CD8-positive, alpha-beta memory T cell (primary cell): ENCODE measurements around the gene CARS1. TPM values are rescaled to one million over a fixed set of nuclear protein-coding genes. Genes with fewer than 3 reads are reported as not detected.
"Not testable (repeated sequence)": the region's sequence is repeated elsewhere in the genome, so short reads cannot be mapped to it uniquely, and the experiment has no call there.

Source experiments
- CTCF ChIA-PET: fragments of 350-600 bp; sonication (Branson Sonifier 250); formaldehyde crosslinking; loops from one replicate; lab custom pipeline; 2021; ENCODE audit warnings: antibody characterized with exemption; lab: Charles Lee
- POLR2A ChIA-PET: fragments of 350-600 bp; sonication (Branson Sonifier 250); formaldehyde crosslinking; loops from one replicate; lab custom pipeline; 2021; ENCODE audit warnings: antibody characterized with exemption; lab: Charles Lee
- DNase-seq, 5 donors: peaks; one replicate each; pipeline versions ENCODE4 v3.0.0 to v3.0.0-alpha.2; 2020 to 2022; ENCODE audit warnings: mixed read lengths in 1 of 5
- H3K27ac ChIP-seq: one replicate; pipeline ENCODE4 v1.7.0; 2013; ENCODE audit warnings: low read depth, mild to moderate bottlenecking, low read length, moderate library complexity
- H3K27me3 ChIP-seq: 2 replicates; pipeline ENCODE4 v1.7.0; 2013; ENCODE audit warnings: low read length, mild to moderate bottlenecking; ENCODE audit not compliant: insufficient read depth, poor library complexity, severe bottlenecking
- H3K36me3 ChIP-seq: 2 replicates; pipeline ENCODE4 v1.7.0; 2013; ENCODE audit warnings: mild to moderate bottlenecking, low read length, moderate library complexity; ENCODE audit not compliant: insufficient read depth
- H3K4me1 ChIP-seq: 2 replicates; pipeline ENCODE4 v1.7.0; 2013; ENCODE audit warnings: mild to moderate bottlenecking, low read length, moderate library complexity; ENCODE audit not compliant: insufficient read depth
- H3K4me3 ChIP-seq: 2 replicates; pipeline ENCODE4 v1.7.0; 2013; ENCODE audit warnings: mild to moderate bottlenecking, low read length
- H3K9me3 ChIP-seq: 2 replicates; pipeline ENCODE4 v1.7.0; 2013; ENCODE audit warnings: mild to moderate bottlenecking, low read length
- H3K27ac Mint-ChIP-seq, 8 donors: one replicate each; pipeline ENCODE4 v1.8.0; 2020 to 2021; ENCODE audit warnings: mixed read lengths in 8 of 8, mild to moderate bottlenecking in 6 of 8, inconsistent platforms in 3 of 8, moderate library complexity in 3 of 8
- H3K27me3 Mint-ChIP-seq, 2 donors: one replicate each; pipeline ENCODE4 v1.8.0; 2020 to 2021; ENCODE audit warnings: mixed read lengths in 2 of 2, mild to moderate bottlenecking in 1 of 2, moderate library complexity in 1 of 2
- H3K36me3 Mint-ChIP-seq, 3 donors: one replicate each; pipeline ENCODE4 v1.8.0; 2020 to 2021; ENCODE audit warnings: mixed read lengths in 3 of 3, inconsistent platforms in 1 of 3, mild to moderate bottlenecking in 1 of 3
- H3K4me1 Mint-ChIP-seq, 3 donors: one replicate each; pipeline ENCODE4 v1.8.0; 2020 to 2021; ENCODE audit warnings: mixed read lengths in 3 of 3, inconsistent platforms in 1 of 3, mild to moderate bottlenecking in 1 of 3
- H3K4me3 Mint-ChIP-seq, 7 donors: one replicate each; pipeline ENCODE4 v1.8.0; 2020 to 2021; ENCODE audit warnings: mixed read lengths in 7 of 7, mild to moderate bottlenecking in 6 of 7, moderate library complexity in 4 of 7, inconsistent platforms in 2 of 7
- H3K9me3 Mint-ChIP-seq, 5 donors: one replicate each; pipeline ENCODE4 v1.8.0; 2020 to 2022; ENCODE audit warnings: mixed read lengths in 5 of 5, mild to moderate bottlenecking in 3 of 5, moderate library complexity in 2 of 5, inconsistent platforms in 1 of 5
- polyA plus RNA-seq: library from polyadenylated mRNA; unstranded; fragments of 300-500 nt; fragmentation: Illumina TruSeq; gene quantifications from one replicate; pipeline ENCODE4 v1.2.3, GENCODE V29; 2021
- total RNA-seq, 2 experiments: library from RNA; stranded (reverse); gene quantifications; one replicate each; pipeline ENCODE4 v1.2.3, GENCODE V29; 2021

Gene CARS1
- total and polyA plus RNA-seq, 3 experiments from 2014 or later: 43.4 to 83.3 (median 81.2) TPM

GRCh38 chr11:3063432-3063831 lies 6.2 kb upstream of the CARS1 start:
- CTCF ChIA-PET, H3K27me3 ChIP-seq, H3K9me3 Mint-ChIP-seq, H3K27ac ChIP-seq, DNase-seq, H3K4me1 ChIP-seq, H3K9me3 ChIP-seq, H3K36me3 Mint-ChIP-seq, H3K36me3 ChIP-seq, H3K4me1 Mint-ChIP-seq, H3K4me3 Mint-ChIP-seq, H3K4me3 ChIP-seq, POLR2A ChIA-PET: not testable (repeated sequence)
- H3K27ac Mint-ChIP-seq: peak overlapping the region in 1 of 8 donors; percentile 56
- H3K27me3 Mint-ChIP-seq: peaks cover 8 to 53% of the 10 kb centered on the region in 2 donors

GRCh38 chr11:3060436-3061025 lies 3.3 kb upstream of the CARS1 start:
- Histone ChIP-seq H3K27ac (no peak overlapping the region), H3K36me3 (no peaks in the 10 kb centered on the region), H3K4me1 (peaks cover 10% of the 10 kb centered on the region), H3K27me3 (no peaks in the 10 kb centered on the region), H3K9me3 (no peaks in the 10 kb centered on the region), H3K4me3 (no peak overlapping the region)
- no peak overlapping the region for H3K4me3 Mint-ChIP-seq
- no peak for DNase-seq
- H3K27ac Mint-ChIP-seq: no peak overlapping the region
- H3K27me3 Mint-ChIP-seq: peaks cover 5 to 34% of the 10 kb centered on the region in 2 donors
- CTCF ChIA-PET: interaction anchor here (0.6 to 1.0 kb wide), 2 partner anchors 12 to 31 kb away, joined by 3 read pairs; no protein-coding TSS in a partner anchor
- peaks cover 11 to 20% (median 17%) of the 10 kb centered on the region in 3 donors for H3K4me1 Mint-ChIP-seq
- H3K36me3 Mint-ChIP-seq: peaks cover 0 to 6% (median 0%) of the 10 kb centered on the region in 3 donors
- POLR2A ChIA-PET: no interaction called here
- no peaks in the 10 kb centered on the region for H3K9me3 Mint-ChIP-seq

- peaks cover 11% of the 10 kb centered on the region for H3K4me1 ChIP-seq
- no peaks in the 10 kb centered on the region for H3K27me3 ChIP-seq
- POLR2A ChIA-PET: no interaction called here
- CTCF ChIA-PET: interaction anchor here (3.3 kb wide), 1 partner anchor 33 kb away, joined by 11 read pairs; no protein-coding TSS in a partner anchor
- Mint-ChIP-seq H3K36me3 (peaks cover 0 to 15% (median 0%) of the 10 kb centered on the region in 3 donors), H3K27me3 (peaks cover 2 to 20% of the 10 kb centered on the region in 2 donors), H3K27ac (peak overlapping the region in 4 of 8 donors; percentile 41 to 72 (median 54)), H3K4me3 (peak overlapping the region in 6 of 7 donors; percentile 19 to 69 (median 32)), H3K9me3 (no peaks in the 10 kb centered on the region), H3K4me1 (peaks cover 19 to 34% (median 32%) of the 10 kb centered on the region in 3 donors)
- H3K36me3 ChIP-seq: peaks cover 7% of the 10 kb centered on the region
- H3K27ac ChIP-seq: peak overlapping the region; percentile 51
- DNase-seq: no peak
- no peaks in the 10 kb centered on the region for H3K9me3 ChIP-seq
- H3K4me3 ChIP-seq: no peak overlapping the region
Measured at GRCh38 chr11:3058753-3059664, 1.8 kb upstream of the CARS1 start.

GRCh38 chr11:3056296-3057068 lies 741 bp downstream of the CARS1 start:
- peak in 2 of 5 donors; percentile 10 to 16 for DNase-seq
- H3K36me3 ChIP-seq: peaks cover 8% of the 10 kb centered on the region
- no peaks in the 10 kb centered on the region for H3K9me3 ChIP-seq
- Mint-ChIP-seq H3K9me3 (no peaks in the 10 kb centered on the region), H3K27me3 (peaks cover 0 to 4% of the 10 kb centered on the region in 2 donors), H3K4me3 (peak overlapping the region; percentile 83 to 96 (median 88)), H3K36me3 (peaks cover 0 to 30% (median 5%) of the 10 kb centered on the region in 3 donors), H3K27ac (peak overlapping the region; percentile 54 to 97 (median 90)), H3K4me1 (peaks cover 25 to 50% (median 33%) of the 10 kb centered on the region in 3 donors)
- H3K4me3 ChIP-seq: peak overlapping the region; percentile 78
- CTCF ChIA-PET: interaction anchor here (1.0 to 3.3 kb wide), 5 partner anchors 13 to 524 kb away, joined by 3 to 11 read pairs (median 3); no protein-coding TSS in a partner anchor
- H3K27ac ChIP-seq: peak overlapping the region; percentile 90
- POLR2A ChIA-PET: interaction anchor here (0.6 to 2.0 kb wide), 2 partner anchors 42 to 64 kb away, joined by 3 to 6 read pairs; partner anchors contain the start of gene NAP1L4
- H3K27me3 ChIP-seq: no peaks in the 10 kb centered on the region
- peaks cover 11% of the 10 kb centered on the region for H3K4me1 ChIP-seq

GRCh38 chr11:3055891-3056290 lies 1.3 kb downstream of the CARS1 start:
- Mint-ChIP-seq H3K9me3 (no peaks in the 10 kb centered on the region), H3K4me1 (peaks cover 29 to 56% (median 35%) of the 10 kb centered on the region in 3 donors), H3K27ac (peak overlapping the region in 7 of 8 donors; percentile 61 to 97 (median 90)), H3K36me3 (peaks cover 0 to 32% (median 5%) of the 10 kb centered on the region in 3 donors), H3K27me3 (no peaks in the 10 kb centered on the region), H3K4me3 (peak overlapping the region; percentile 83 to 96 (median 88))
- Histone ChIP-seq H3K36me3 (peaks cover 8% of the 10 kb centered on the region), H3K27me3 (no peaks in the 10 kb centered on the region), H3K4me3 (peak overlapping the region; percentile 78), H3K27ac (peak overlapping the region; percentile 90), H3K4me1 (peaks cover 12% of the 10 kb centered on the region), H3K9me3 (no peaks in the 10 kb centered on the region)
- CTCF ChIA-PET: interaction anchor here (1.2 to 3.3 kb wide), 4 partner anchors 36 to 523 kb away, joined by 3 to 11 read pairs (median 5); no protein-coding TSS in a partner anchor
- no peak for DNase-seq
- POLR2A ChIA-PET: interaction anchor here (2.0 kb wide), 1 partner anchor 42 kb away, joined by 6 read pairs; no protein-coding TSS in a partner anchor

GRCh38 chr11:3052567-3052966 lies 4.7 kb downstream of the CARS1 start:
- Mint-ChIP-seq H3K27ac (peak overlapping the region in 3 of 8 donors; percentile 40 to 65 (median 42)), H3K27me3 (no peaks in the 10 kb centered on the region), H3K9me3 (no peaks in the 10 kb centered on the region), H3K36me3 (peaks cover 0 to 37% (median 5%) of the 10 kb centered on the region in 3 donors), H3K4me1 (peaks cover 50 to 81% (median 51%) of the 10 kb centered on the region in 3 donors), H3K4me3 (no peak overlapping the region)
- ChIA-PET CTCF (interaction anchor here (5.8 kb wide), 1 partner anchor 40 kb away, joined by 31 read pairs; no protein-coding TSS in a partner anchor), POLR2A (no interaction called here)
- no peak overlapping the region for H3K27ac ChIP-seq
- no peak for DNase-seq
- H3K36me3 ChIP-seq: peaks cover 8% of the 10 kb centered on the region
- H3K9me3 ChIP-seq: no peaks in the 10 kb centered on the region
- H3K27me3 ChIP-seq: no peaks in the 10 kb centered on the region
- H3K4me3 ChIP-seq: no peak overlapping the region
- peaks cover 30% of the 10 kb centered on the region for H3K4me1 ChIP-seq

GRCh38 chr11:3052109-3052479 lies 5.1 kb downstream of the CARS1 start:
- Mint-ChIP-seq H3K4me3 (no peak overlapping the region), H3K27me3 (no peaks in the 10 kb centered on the region), H3K9me3 (no peaks in the 10 kb centered on the region), H3K27ac (no peak overlapping the region), H3K36me3 (peaks cover 0 to 40% (median 5%) of the 10 kb centered on the region in 3 donors), H3K4me1 (peaks cover 46 to 76% (median 49%) of the 10 kb centered on the region in 3 donors)
- Histone ChIP-seq H3K4me3 (no peak overlapping the region), H3K4me1 (peaks cover 30% of the 10 kb centered on the region), H3K27me3 (no peaks in the 10 kb centered on the region), H3K36me3 (peaks cover 8% of the 10 kb centered on the region), H3K9me3 (no peaks in the 10 kb centered on the region), H3K27ac (no peak overlapping the region)
- CTCF ChIA-PET: interaction anchor here (5.8 kb wide), 1 partner anchor 40 kb away, joined by 31 read pairs; no protein-coding TSS in a partner anchor
- POLR2A ChIA-PET: no interaction called here
- no peak for DNase-seq
